Right hindlimb (tissue), 1 donor: ENCODE data around the gene ADGRB2.

Experiments
- DNase-seq: peaks from one replicate; pipeline ENCODE4 v3.0.0-alpha.2; 2018

Gene ADGRB2

GRCh38 chr1:31701091-31701736, 62.9 kb downstream of the ADGRB2 start:
- peak; percentile 93 for DNase-seq

GRCh38 chr1:31700468-31701090, 63.6 kb downstream of the ADGRB2 start:
- DNase-seq = no peak

- no peak for DNase-seq
Observed at GRCh38 chr1:31699341-31699891, 64.7 kb downstream of the ADGRB2 start.

- no peak for DNase-seq
Observed at GRCh38 chr1:31697369-31697984, 66.7 kb downstream of the ADGRB2 start.

DNA sequence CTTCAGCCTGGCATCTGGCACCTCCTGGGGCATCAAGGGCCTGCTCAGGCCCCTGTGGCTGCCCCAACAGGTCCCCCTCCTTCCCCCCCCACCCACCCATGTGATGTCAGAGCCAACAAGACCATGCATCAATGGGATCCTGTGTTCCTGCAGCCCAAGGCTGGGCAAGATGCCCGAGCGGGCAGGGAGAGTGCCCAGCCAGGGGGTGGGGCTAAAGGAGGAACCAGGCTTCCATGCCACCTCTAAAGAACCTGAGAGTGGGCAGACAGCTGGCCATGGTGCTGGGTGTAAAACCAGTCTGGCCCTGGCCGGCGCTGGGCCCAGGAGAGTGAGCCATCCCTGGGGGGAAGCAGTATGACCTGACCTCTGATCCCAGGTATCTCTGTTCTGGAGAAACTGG, 67.9 kb downstream of the ADGRB2 start:
- no peak for DNase-seq

DNA sequence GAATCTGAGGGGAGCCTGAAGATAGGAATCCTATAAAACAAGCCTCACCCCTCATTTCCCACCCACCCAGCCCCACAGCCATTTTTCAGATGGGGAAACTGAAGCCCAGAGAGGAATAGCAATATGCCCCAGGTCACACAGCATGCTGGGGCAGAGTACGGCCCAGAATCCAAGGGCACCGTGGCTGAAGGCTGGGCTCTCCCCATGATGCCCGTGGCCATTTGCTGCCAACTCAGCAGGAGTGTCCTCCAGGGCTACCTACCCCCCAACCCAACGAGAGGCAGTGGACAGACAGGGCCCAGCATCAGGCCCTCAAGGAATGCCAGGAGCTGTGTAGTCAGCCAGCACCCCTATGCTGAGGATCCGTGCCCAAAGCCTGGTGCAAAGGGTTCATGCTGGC, 68.8 kb downstream of the ADGRB2 start:
- no peak for DNase-seq

DNA sequence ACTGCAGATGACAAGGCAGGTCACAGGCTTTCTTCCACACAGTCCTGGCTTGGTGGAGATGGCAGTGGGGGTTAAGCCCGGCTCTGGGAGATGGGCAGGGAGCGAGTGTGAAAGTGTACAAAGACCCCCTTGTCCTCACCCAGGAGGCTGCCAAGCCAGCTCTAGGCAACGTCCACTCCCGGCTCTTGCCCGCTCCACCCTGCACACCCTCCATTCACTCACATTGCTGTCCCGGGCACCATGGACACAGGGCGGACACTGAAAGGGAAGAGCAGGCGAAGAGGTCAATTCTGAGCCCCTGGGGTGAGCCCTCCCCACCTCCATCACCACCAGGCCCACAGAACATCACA, 69.2 kb downstream of the ADGRB2 start:
- DNase-seq = no peak

- no peak for DNase-seq
Observed at GRCh38 chr1:31694069-31694963, 69.8 kb downstream of the ADGRB2 start.

- no peak for DNase-seq
Observed at GRCh38 chr1:31693231-31693630, 70.9 kb downstream of the ADGRB2 start.

DNA sequence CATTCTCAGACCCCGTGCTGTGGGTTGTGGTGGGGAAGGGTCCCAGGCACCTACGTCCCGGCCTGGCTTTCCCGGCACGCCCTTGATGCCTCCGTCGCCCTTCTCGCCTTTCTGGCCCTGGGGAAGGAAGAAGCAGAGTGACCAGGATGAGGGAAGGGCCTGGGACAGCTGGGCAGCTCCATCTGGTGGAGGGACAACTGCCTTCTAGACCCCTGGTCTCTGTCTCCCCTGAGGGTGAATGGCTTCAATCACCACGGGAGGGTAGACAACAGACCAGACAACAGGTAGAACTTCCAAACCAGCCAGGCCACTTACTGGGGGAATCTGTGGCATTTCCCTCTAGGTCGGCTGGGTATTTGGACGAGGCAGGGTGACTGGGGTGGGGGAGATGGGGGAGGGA, 72.2 kb downstream of the ADGRB2 start:
- DNase-seq = no peak

DNA sequence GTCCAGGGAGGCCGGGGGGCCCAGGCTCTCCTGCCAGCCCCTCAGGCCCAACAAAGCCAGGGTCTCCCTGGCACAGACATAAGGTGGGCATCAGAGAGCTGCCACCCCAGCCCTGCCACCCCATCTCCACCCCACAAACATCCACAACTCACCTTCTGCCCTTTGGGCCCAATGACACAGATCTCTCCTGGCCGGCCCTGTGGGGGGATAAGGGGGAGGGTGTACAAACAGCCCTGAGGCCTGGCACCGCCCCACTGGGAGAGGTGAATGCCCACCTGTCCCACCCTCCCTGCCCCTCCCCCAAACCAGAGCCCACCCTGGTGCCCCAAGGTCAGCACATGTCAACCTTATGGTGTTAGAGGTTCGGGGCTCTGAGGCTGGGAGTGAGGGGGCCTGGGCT, 72.7 kb downstream of the ADGRB2 start:
- no peak for DNase-seq

DNA sequence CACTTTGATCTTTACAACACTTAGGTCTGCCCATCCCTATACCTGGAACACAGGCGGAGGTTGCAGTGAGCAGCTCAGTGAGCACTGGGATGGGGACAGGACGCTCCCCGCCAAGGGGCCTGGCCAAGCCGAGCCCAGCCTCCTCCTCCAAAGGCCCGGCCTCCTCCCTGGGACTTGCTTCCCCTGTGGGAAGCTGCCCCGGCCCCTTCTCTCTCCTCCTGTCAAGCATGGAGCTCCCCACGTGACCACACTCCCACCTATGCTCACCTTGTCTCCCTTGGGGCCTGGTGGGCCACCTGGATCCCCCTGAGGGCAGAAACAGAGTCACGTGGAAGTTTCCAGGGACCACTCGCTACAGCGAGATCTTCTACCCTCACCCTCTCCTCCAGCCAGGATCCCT, 73.2 kb downstream of the ADGRB2 start:
- no peak for DNase-seq

- DNase-seq = no peak
Observed at GRCh38 chr1:31689854-31690253, 74.3 kb downstream of the ADGRB2 start.

DNA sequence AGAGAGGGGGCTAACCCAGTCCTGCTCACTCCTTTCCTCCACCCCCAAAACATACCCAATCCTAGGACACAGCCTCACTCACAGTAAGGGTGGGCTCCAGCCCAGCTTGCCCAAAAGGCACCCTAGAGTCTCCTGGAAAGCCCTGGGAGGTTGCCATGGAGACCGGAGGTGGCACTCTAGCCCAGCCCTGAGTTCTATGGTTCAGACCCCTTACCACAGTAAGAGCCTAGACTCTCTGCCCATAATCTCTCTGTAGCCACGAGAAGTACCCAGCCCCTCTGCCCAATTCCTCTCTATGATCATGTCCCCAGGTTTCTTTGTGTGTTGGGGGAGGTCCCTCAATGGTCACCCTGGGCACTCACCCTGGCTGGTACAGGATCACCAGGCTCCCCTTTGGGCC, 74.8 kb downstream of the ADGRB2 start:
- no peak for DNase-seq

- DNase-seq = no peak
Observed at GRCh38 chr1:31688233-31688918, 75.8 kb downstream of the ADGRB2 start.

GRCh38 chr1:31687601-31688000, 76.5 kb downstream of the ADGRB2 start:
- DNase-seq = no peak

DNA sequence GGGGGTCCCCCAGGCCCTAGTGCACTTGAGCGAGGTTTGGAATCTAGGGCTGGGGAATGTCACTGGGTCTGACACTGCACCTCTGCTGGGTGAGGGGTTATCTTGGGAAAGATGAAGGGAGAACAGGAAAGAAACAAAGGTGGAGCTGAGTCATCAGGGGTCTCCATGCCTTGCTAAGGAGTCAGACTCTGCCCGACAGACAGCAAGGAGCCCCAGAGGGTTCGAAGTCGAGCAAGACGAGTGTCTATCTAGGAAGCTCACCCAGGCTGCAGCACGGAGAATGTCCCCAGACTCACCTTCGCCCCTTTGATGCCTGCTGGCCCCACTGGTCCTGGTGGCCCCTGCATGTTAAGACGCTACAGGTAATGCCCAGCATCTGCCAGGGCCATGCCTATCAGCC, 78.3 kb downstream of the ADGRB2 start:
- no peak for DNase-seq

GRCh38 chr1:31683997-31684396, 80.1 kb downstream of the ADGRB2 start:
- no peak for DNase-seq

GRCh38 chr1:31681415-31681814, 82.7 kb downstream of the ADGRB2 start:
- no peak for DNase-seq

DNA sequence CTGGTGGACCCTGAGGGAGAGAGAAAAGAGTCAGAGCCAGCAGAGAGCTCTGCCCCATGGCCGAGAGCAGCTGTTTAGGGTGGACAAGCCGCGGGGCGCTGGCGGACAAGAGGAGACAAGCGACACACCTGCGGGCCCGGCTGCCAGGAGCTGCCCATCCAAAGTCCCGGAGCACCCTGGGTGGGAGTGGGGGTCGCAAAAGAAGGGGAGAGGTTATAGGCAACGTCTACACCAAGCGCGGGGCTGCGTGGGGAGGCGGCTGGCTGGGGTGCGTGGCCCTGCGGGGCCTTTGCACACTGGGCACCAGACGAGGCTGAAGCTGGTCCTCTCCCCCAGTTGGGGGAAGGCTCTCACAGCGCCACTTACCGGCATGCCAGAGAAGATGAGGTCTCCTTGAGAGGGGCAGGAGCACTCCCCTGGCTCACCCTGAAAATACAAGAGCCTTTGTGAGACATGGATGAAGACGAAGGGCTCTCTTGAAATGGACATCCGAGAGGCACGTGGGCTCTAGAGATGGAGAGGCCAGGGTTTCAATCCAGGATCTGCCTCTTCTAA, 84.4 kb downstream of the ADGRB2 start:
- DNase-seq = no peak

GRCh38 chr1:31679091-31679490, 85.0 kb downstream of the ADGRB2 start:
- DNase-seq = no peak

DNA sequence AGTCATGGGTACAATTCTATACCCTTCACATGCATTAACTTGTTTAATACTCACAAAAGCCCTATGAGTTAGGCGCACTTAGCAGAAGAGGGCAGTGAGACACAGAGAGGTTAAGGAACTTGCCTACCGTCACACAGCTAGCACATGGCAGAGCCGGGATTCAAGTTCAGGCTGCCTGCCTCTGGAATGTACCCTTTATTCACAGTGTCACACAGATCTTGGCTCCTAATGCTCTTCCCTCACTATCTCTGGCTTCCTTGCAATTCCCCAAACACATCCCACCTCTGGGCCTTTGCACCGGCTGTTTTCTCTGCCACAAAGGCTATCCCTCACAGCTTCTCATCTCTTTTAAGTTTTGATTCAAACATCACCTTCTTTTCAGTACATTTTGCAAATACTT, 85.5 kb downstream of the ADGRB2 start:
- no peak for DNase-seq
